Liver (tissue), 3 donors: ENCODE measurements around the gene NFE2L2.

Experiments used
- EGR1 ChIP-seq, 2 donors: IDR thresholded peaks; 2 replicates each; pipeline ENCODE4 v1.6.1; 2016 to 2018; ENCODE audit warnings: antibody characterized with exemption in 2 of 2, low read depth in 2 of 2
- FOXA1 ChIP-seq: IDR thresholded peaks from 2 replicates; pipeline ENCODE4 v1.6.1; 2016; ENCODE audit warnings: antibody characterized with exemption
- HNF4G ChIP-seq: IDR thresholded peaks from 2 replicates; pipeline ENCODE4 v1.6.1; 2016; ENCODE audit warnings: antibody characterized with exemption
- RAD21 ChIP-seq, 2 donors: IDR thresholded peaks; 2 replicates each; pipeline ENCODE4 v1.6.1; 2016; ENCODE audit warnings: antibody characterized with exemption in 2 of 2, mild to moderate bottlenecking in 2 of 2
- RXRA ChIP-seq, 2 donors: IDR thresholded peaks; 2 replicates each; pipeline ENCODE4 v1.6.1; 2017 to 2018; ENCODE audit warnings: antibody characterized with exemption in 2 of 2, mild to moderate bottlenecking in 1 of 2
- SP1 ChIP-seq: IDR thresholded peaks from 2 replicates; pipeline ENCODE4 v1.6.1; 2018; ENCODE audit warnings: antibody characterized with exemption, mild to moderate bottlenecking
- TAF1 ChIP-seq: conservative IDR thresholded peaks from 2 replicates; pipeline ENCODE4 v1.6.1; 2016; ENCODE audit warnings: antibody characterized with exemption, mild to moderate bottlenecking
- YY1 ChIP-seq: IDR thresholded peaks from 2 replicates; pipeline ENCODE4 v1.6.1; 2016; ENCODE audit warnings: antibody characterized with exemption, mild to moderate bottlenecking
- TF ChIP-seq, protein P1 (sequence below): fragments of 150-350 bp; IDR thresholded peaks from 2 replicates; pipeline ENCODE4 v1.5.1; 2017; ENCODE audit warnings: improper control_type of control experiment, low read depth, low read length; ENCODE audit not compliant: missing input control
- TF ChIP-seq, protein P2 (sequence below): IDR thresholded peaks from 2 replicates; pipeline ENCODE4 v1.6.1; 2016; ENCODE audit warnings: antibody characterized with exemption, mild to moderate bottlenecking
- TF ChIP-seq, protein P3 (sequence below): IDR thresholded peaks from 2 replicates; pipeline ENCODE4 v1.6.1; 2016; ENCODE audit warnings: antibody characterized with exemption
- TF ChIP-seq, protein P4 (sequence below): IDR thresholded peaks from 2 replicates; pipeline ENCODE4 v1.6.1; 2016; ENCODE audit warnings: antibody characterized with exemption
- donor health status: healthy.
- donor health status: healthy.

GRCh38 chr2:177303939-177304338 lies 39.4 kb upstream of the NFE2L2 start:
- TF ChIP-seq FOXA1 = no peak
- TF ChIP-seq, protein P1, sequence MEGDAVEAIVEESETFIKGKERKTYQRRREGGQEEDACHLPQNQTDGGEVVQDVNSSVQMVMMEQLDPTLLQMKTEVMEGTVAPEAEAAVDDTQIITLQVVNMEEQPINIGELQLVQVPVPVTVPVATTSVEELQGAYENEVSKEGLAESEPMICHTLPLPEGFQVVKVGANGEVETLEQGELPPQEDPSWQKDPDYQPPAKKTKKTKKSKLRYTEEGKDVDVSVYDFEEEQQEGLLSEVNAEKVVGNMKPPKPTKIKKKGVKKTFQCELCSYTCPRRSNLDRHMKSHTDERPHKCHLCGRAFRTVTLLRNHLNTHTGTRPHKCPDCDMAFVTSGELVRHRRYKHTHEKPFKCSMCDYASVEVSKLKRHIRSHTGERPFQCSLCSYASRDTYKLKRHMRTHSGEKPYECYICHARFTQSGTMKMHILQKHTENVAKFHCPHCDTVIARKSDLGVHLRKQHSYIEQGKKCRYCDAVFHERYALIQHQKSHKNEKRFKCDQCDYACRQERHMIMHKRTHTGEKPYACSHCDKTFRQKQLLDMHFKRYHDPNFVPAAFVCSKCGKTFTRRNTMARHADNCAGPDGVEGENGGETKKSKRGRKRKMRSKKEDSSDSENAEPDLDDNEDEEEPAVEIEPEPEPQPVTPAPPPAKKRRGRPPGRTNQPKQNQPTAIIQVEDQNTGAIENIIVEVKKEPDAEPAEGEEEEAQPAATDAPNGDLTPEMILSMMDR = no peak
- TF ChIP-seq TAF1 = no peak
- TF ChIP-seq, protein P2, sequence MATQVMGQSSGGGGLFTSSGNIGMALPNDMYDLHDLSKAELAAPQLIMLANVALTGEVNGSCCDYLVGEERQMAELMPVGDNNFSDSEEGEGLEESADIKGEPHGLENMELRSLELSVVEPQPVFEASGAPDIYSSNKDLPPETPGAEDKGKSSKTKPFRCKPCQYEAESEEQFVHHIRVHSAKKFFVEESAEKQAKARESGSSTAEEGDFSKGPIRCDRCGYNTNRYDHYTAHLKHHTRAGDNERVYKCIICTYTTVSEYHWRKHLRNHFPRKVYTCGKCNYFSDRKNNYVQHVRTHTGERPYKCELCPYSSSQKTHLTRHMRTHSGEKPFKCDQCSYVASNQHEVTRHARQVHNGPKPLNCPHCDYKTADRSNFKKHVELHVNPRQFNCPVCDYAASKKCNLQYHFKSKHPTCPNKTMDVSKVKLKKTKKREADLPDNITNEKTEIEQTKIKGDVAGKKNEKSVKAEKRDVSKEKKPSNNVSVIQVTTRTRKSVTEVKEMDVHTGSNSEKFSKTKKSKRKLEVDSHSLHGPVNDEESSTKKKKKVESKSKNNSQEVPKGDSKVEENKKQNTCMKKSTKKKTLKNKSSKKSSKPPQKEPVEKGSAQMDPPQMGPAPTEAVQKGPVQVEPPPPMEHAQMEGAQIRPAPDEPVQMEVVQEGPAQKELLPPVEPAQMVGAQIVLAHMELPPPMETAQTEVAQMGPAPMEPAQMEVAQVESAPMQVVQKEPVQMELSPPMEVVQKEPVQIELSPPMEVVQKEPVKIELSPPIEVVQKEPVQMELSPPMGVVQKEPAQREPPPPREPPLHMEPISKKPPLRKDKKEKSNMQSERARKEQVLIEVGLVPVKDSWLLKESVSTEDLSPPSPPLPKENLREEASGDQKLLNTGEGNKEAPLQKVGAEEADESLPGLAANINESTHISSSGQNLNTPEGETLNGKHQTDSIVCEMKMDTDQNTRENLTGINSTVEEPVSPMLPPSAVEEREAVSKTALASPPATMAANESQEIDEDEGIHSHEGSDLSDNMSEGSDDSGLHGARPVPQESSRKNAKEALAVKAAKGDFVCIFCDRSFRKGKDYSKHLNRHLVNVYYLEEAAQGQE = no peak
- no peak for TF ChIP-seq SP1
- TF ChIP-seq, protein P3, sequence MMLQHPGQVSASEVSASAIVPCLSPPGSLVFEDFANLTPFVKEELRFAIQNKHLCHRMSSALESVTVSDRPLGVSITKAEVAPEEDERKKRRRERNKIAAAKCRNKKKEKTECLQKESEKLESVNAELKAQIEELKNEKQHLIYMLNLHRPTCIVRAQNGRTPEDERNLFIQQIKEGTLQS = no peak
- TF ChIP-seq YY1 = no peak
- no peak for TF ChIP-seq EGR1 (IDR thresholded peaks at IDR 0.05; ENCODE audit: low read depth in 2 of 2)
- TF ChIP-seq RAD21 (IDR thresholded peaks at IDR 0.05) = no peak
- no peak for TF ChIP-seq HNF4G
- TF ChIP-seq, protein P4, sequence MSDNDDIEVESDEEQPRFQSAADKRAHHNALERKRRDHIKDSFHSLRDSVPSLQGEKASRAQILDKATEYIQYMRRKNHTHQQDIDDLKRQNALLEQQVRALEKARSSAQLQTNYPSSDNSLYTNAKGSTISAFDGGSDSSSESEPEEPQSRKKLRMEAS = no peak
- no peak for TF ChIP-seq RXRA (IDR thresholded peaks at IDR 0.05)
